Lung (tissue), 12 donors: ENCODE data around the gene ZNF761. TPM values are rescaled to one million over a fixed set of nuclear protein-coding genes. Genes with fewer than 3 reads are reported as not detected.
"Not testable (repeated sequence)": the region's sequence is repeated elsewhere in the genome, so short reads cannot be mapped to it uniquely, and the experiment has no call there.

Experiments
- ATAC-seq: fragments of 200-7000 bp; cut with Tn5 transposase; one replicate; pipeline ENCODE4 v1.9.1; 2020; ENCODE audit warnings: moderate number of reproducible peaks; ENCODE audit not compliant: insufficient read depth, low FRiP score
- DNase-seq, 3 donors: peaks; one replicate each; pipeline ENCODE4 v3.0.0-alpha.2; 2013 to 2017
- H3K27ac ChIP-seq, 2 donors: one replicate each; pipeline ENCODE4 v1.5.1; 2013; ENCODE audit warnings: mild to moderate bottlenecking in 2 of 2, moderate library complexity in 2 of 2, control low read depth in 1 of 2, inconsistent platforms in 1 of 2, low read depth in 1 of 2, low read length in 1 of 2
- H3K27me3 ChIP-seq, 3 donors: one replicate each; pipeline ENCODE4 v1.5.1; 2013; ENCODE audit warnings: low read length in 2 of 3; ENCODE audit not compliant: control insufficient read depth in 3 of 3, insufficient read depth in 3 of 3
- H3K36me3 ChIP-seq, 4 donors: one replicate each; pipeline ENCODE4 v1.5.1; 2013; ENCODE audit warnings: low read length in 4 of 4, mild to moderate bottlenecking in 1 of 4, moderate library complexity in 1 of 4; ENCODE audit not compliant: control insufficient read depth in 4 of 4, insufficient read depth in 4 of 4
- H3K4me1 ChIP-seq, 5 donors: one replicate each; pipeline ENCODE4 v1.5.1; 2013; ENCODE audit warnings: low read length in 5 of 5, mild to moderate bottlenecking in 2 of 5, moderate library complexity in 1 of 5; ENCODE audit not compliant: control insufficient read depth in 5 of 5, insufficient read depth in 5 of 5
- H3K4me3 ChIP-seq: one replicate; pipeline ENCODE4 v1.5.1; 2013; ENCODE audit warnings: mild to moderate bottlenecking, control low read depth, moderate library complexity
- H3K9ac ChIP-seq, 2 donors: one replicate each; pipeline ENCODE4 v1.5.1; 2013; ENCODE audit warnings: low read length in 2 of 2, control low read depth in 1 of 2; ENCODE audit not compliant: insufficient read depth in 1 of 2
- H3K9me3 ChIP-seq, 4 donors: one replicate each; pipeline ENCODE4 v1.5.1; 2013; ENCODE audit warnings: low read length in 3 of 4, mild to moderate bottlenecking in 1 of 4, moderate library complexity in 1 of 4; ENCODE audit not compliant: control insufficient read depth in 4 of 4, insufficient read depth in 3 of 4
- CTCF ChIP-seq: IDR thresholded peaks from 2 replicates; pipeline ENCODE4 v1.5.1; 2012; ENCODE audit warnings: mild to moderate bottlenecking; ENCODE audit errors: control extremely low read depth, extremely low read depth
- WGBS, 2 donors: extraction: QIAGEN DNeasy Blood & Tissue Kit; methylation state at CpG; one replicate each; pipeline ENCODE4 v1.1.7; 2013; 5-methylcytosine and 5-hydroxymethylcytosine counted together
- polyA plus RNA-seq, 2 donors: library from polyadenylated mRNA; stranded (reverse); fragments of 200-250 nt; gene quantifications; one replicate each; pipeline ENCODE4 v1.2.1, GENCODE V29; 2013
- total RNA-seq, 2 donors: library from RNA; depleted of rRNA in 1 of 2; stranded (reverse); fragments of >200 nt in 1 of 2; gene quantifications; one replicate each; pipeline ENCODE4 v1.2.1, GENCODE V29; 2014 to 2021
- donor health status: control.
- donor health status: control.
- donor health status: Bipolar disorder and iron deficiency.
- donor health status: healthy.
- donor health status: DM: yes; HTN: yes; CAD: no.

ZNF761 gene
- total and polyA plus RNA-seq, 4 donors = 6.4 to 11.4 (median 7.2) TPM

- 94 to 96% methylated on average over 7 of the region's 7 CpGs for WGBS, 2 donors
- H3K36me3 ChIP-seq = peaks cover 0 to 2% (median 0%) of the 10 kb centered on the region in 4 donors
- no peak overlapping the region for H3K27ac ChIP-seq
- H3K9ac ChIP-seq = no peak overlapping the region
- peaks cover 0 to 8% (median 0%) of the 10 kb centered on the region in 5 donors for H3K4me1 ChIP-seq
- no peak for TF ChIP-seq CTCF
- ATAC-seq (no peak), DNase-seq (no peak)
- H3K4me3 ChIP-seq = no peak overlapping the region
- H3K27me3 ChIP-seq = no peaks in the 10 kb centered on the region
- H3K9me3 ChIP-seq = peaks cover 0 to 14% (median 0%) of the 10 kb centered on the region in 4 donors
These were observed 40.1 kb downstream of the ZNF761 start for GRCh38 chr19:53471916-53472315.

- 38 to 50% methylated on average over 1 of the region's 1 CpG for WGBS, 2 donors
These were observed 43.0 kb downstream of the ZNF761 start for GRCh38 chr19:53474832-53475231.

GRCh38 chr19:53475470-53475869, 43.7 kb downstream of the ZNF761 start:
- ATAC-seq, H3K4me3 ChIP-seq: not testable (repeated sequence)
- 85 to 90% methylated on average over 6 of the region's 6 CpGs for WGBS, 2 donors

More at GRCh38 chr19:53474832-53475231, 43.0 kb downstream of the ZNF761 start:
- H3K27me3 ChIP-seq, H3K27ac ChIP-seq, H3K4me3 ChIP-seq, DNase-seq, H3K9ac ChIP-seq, H3K4me1 ChIP-seq, ATAC-seq: not testable (repeated sequence)
- peaks cover 5 to 17% (median 8%) of the 10 kb centered on the region in 4 donors for H3K36me3 ChIP-seq
- H3K9me3 ChIP-seq = peaks cover 0 to 31% (median 2%) of the 10 kb centered on the region in 4 donors

GRCh38 chr19:53483751-53484150, 52.0 kb downstream of the ZNF761 start:
- H3K36me3 ChIP-seq = peaks cover 9 to 21% (median 16%) of the 10 kb centered on the region in 4 donors
- ATAC-seq = not testable (repeated sequence)

More at GRCh38 chr19:53475470-53475869, 43.7 kb downstream of the ZNF761 start:
- not testable (repeated sequence) for H3K9ac ChIP-seq, DNase-seq, H3K27me3 ChIP-seq, H3K27ac ChIP-seq, H3K4me1 ChIP-seq
- peaks cover 0 to 34% (median 2%) of the 10 kb centered on the region in 4 donors for H3K9me3 ChIP-seq
- H3K36me3 ChIP-seq = peaks cover 5 to 17% (median 8%) of the 10 kb centered on the region in 4 donors

More at GRCh38 chr19:53483751-53484150, 52.0 kb downstream of the ZNF761 start:
- WGBS, 2 donors = 97 to 98% methylated on average over 2 of the region's 2 CpGs
- DNase-seq, H3K9ac ChIP-seq, H3K27me3 ChIP-seq, H3K4me3 ChIP-seq, H3K4me1 ChIP-seq, H3K27ac ChIP-seq: not testable (repeated sequence)
- H3K9me3 ChIP-seq = peaks cover 0 to 44% (median 7%) of the 10 kb centered on the region in 4 donors
